HG02973 (cell line): Measurements from ENCODE around the gene EDN3.

Experiments
- ATAC-seq: cut with Tn5 transposase; IDR thresholded peaks from one replicate; pipeline ENCODE4 v1.9.1; 2021; ENCODE audit warnings: moderate library complexity; ENCODE audit not compliant: unreplicated experiment

The EDN3 gene

DNA sequence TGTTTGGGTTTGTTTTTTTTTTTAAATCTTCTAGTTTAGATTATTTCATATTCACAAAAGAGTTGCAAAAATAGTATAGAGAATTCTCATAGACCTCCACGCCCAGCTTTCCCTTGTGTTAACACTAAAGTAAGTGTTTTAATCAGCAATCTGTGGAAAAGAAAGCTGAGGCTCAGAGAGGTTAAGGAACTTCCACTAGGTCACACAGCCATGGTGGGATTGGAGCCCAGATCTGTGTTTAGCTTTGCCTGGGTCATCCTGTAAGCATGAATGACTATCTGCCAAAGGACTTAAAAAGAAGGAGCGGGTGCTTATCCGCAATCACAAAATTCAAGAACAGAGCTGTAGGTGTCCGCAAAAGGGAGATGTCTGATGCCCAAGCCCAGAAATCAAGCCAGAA is 60.5 kb downstream of the EDN3 start:
- ATAC-seq: no peak

DNA sequence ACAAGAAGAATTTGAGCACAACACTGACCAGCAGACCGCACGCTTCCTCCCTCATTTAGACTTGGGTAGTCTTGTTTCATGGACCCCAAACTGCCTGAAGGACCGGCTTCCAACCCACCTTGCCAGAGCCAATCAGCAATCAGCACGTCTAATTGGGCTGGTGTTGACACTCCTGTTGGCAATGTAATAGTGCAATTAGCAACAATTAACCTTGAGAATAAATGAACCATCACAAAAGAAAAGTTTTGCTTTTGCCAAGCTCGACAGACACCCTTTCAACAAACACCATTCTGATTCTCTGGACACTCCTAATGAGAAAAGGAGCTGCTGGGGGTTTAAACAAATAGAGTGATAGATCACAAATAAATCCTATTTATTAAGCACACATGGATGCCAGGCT is 61.0 kb downstream of the EDN3 start:
- no peak for ATAC-seq

DNA sequence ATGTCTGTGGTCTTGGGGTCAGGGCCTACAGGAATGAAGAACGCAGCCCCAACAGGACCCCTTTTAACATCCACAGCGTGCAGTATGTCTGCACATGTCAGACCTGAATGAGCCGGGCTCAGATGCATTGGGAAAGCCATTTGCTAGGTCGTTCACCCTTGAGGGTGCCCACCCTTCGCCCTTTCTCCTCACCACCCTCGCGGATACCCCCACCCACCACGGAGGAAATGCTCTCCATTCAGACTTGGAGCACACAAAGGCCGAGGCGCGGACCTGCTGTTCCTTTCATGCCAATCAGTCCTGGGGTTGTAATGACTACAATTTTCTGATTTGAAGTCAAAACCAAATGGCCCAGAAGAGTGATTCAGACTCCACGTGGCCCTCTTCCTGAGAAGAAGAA is 62.7 kb downstream of the EDN3 start:
- no peak for ATAC-seq

DNA sequence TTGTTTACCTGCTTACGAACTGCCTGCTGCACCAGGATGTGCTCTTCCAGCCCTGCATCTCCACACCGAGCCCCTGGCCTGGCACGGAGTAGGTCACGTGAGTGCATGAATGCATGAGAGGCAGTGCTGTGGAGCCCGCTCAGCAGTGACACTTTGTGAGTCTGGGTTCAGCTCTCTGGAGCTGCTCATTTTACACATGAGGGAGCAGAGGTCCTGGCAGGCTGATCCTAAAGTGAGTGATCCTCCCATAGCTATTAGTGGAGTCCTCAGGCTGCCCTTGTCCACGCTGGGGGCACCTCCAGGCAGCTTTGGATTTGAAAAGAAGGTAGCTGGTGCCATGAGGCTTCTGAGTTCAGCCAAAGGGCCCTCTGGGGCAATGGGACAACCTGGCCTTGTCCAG is 64.2 kb downstream of the EDN3 start:
- no peak for ATAC-seq

DNA sequence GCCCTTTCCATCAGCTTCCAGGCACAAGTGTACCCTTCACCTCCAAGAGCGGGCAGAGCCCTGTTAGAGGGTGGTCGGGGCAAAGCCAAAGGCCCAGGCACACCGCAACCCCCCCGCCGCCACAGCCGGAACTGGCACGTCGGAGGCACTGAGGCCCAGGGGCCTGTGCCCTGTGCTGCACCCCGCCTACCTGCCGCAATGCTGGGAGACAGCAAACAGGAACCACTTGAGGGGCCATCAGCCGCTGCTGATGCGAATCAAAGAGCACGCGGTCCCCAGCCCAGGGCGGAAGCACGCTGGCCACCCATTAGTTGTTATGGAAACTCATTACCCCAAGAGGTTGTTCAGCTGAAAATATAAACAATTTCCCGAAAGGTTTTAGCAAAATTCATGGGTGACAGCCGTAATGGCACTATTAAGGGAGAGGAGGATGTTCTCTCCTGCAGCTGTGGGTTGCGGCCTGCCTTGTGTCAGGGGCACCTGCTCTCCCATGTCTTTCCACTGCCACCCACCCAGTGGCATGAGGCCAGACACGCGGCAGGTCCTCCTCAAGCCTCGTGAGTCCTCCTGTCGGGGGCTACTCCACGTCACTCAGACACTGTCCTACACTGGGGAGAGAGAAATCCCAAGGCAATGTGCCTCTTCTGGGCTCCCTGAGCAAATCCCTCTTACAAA is 65.3 kb downstream of the EDN3 start:
- no peak for ATAC-seq

DNA sequence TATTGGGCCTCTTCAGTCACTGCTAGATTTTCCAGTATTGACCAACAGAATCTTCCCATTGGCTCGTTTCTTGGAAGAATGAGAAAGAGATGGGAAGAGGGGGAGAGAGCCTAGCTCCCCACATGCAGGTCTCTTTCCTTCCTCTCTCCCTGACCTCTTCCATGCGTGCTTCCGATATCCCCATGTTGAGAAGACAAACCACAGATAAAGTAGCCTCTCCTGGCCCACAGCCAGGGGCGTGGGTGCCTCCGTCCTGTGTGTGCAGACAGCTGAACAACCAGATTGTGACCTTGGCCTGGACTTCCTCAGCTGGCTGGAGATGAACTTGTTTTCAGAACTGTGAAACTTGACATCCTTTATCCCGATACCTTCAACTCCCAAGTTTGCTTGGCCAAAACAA is 71.0 kb downstream of the EDN3 start:
- no peak for ATAC-seq

DNA sequence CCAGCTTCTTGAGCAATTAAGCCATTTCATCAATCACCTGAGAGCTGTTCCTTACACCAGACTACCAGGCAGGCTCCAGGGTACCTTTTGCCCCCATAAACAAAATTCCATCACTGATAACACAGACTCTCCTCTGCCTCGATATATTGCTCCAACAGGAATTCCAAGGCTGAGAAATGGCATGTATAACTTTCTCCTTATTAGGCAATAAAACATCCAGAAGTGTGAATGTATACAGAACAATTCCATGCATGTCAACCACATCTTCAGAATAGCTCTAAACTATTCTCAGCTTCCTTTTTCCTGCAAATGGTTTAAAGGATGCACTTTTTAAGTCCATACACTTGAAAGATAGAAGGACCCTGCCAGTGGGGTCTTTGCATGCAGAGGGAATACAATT is 73.8 kb downstream of the EDN3 start:
- no peak for ATAC-seq

DNA sequence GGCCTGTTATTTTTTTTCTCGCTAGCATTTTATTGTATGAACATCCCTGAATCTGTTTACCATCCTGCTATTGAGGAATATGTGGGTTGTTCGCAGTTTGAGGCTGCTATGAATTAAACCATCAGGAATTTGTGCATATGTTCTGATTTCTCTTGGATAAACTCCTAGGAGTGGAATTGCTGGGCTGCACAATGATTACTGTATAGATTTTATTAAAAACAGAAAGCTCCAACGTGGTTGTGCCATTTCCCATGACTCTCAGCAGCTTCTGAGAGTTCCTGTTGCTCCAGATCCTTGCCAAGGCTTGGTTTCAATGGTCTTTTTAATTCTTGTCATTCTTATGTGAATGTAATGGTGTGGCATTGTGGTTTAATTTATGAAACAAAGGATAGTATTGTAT is 75.1 kb downstream of the EDN3 start:
- ATAC-seq: no peak
